ENCODE measurements around the gene SNCAIP. TPM values are rescaled to one million over a fixed set of nuclear protein-coding genes. Genes with fewer than 3 reads are reported as not detected.

The SNCAIP gene
- total RNA-seq, 1 experiment from 2014 or later: not detected

- ChIA-PET POLR2A (no interaction called here), CTCF (no interaction called here)
- no peak for TF ChIP-seq POLR2AphosphoS5 (IDR thresholded peaks at IDR 0.05; ENCODE audit: low read depth, low read length)
- no peak for TF ChIP-seq SIN3A (IDR thresholded peaks at IDR 0.05; ENCODE audit: borderline replicate concordance, insufficient read depth, low read depth, low read length)
- no peak for TF ChIP-seq CTCF (IDR thresholded peaks at IDR 0.05)
- TF ChIP-seq TCF7L2 (IDR thresholded peaks at IDR 0.05; ENCODE audit: low read depth, low read length): no peak
- TF ChIP-seq, protein P1, sequence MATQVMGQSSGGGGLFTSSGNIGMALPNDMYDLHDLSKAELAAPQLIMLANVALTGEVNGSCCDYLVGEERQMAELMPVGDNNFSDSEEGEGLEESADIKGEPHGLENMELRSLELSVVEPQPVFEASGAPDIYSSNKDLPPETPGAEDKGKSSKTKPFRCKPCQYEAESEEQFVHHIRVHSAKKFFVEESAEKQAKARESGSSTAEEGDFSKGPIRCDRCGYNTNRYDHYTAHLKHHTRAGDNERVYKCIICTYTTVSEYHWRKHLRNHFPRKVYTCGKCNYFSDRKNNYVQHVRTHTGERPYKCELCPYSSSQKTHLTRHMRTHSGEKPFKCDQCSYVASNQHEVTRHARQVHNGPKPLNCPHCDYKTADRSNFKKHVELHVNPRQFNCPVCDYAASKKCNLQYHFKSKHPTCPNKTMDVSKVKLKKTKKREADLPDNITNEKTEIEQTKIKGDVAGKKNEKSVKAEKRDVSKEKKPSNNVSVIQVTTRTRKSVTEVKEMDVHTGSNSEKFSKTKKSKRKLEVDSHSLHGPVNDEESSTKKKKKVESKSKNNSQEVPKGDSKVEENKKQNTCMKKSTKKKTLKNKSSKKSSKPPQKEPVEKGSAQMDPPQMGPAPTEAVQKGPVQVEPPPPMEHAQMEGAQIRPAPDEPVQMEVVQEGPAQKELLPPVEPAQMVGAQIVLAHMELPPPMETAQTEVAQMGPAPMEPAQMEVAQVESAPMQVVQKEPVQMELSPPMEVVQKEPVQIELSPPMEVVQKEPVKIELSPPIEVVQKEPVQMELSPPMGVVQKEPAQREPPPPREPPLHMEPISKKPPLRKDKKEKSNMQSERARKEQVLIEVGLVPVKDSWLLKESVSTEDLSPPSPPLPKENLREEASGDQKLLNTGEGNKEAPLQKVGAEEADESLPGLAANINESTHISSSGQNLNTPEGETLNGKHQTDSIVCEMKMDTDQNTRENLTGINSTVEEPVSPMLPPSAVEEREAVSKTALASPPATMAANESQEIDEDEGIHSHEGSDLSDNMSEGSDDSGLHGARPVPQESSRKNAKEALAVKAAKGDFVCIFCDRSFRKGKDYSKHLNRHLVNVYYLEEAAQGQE (IDR thresholded peaks at IDR 0.05; ENCODE audit: insufficient read depth in 1 of 2, low read depth in 2 of 2, low read length in 1 of 2): no peak
- BruUV-seq (replicated peaks): no TSS peak
- Histone ChIP-seq H3K9me3 (ENCODE audit: control insufficient read depth, insufficient read depth, low read depth, low read length) (no peaks in the 10 kb centered on the region), H3K4me3 (ENCODE audit: low read depth in 2 of 2, low read length in 2 of 2) (no peak overlapping the region), H3K27me3 (ENCODE audit: control insufficient read depth, insufficient read depth, low read length) (peaks cover under 1% of the 10 kb centered on the region; the same call in 1 of the 2 replicates), H3K27ac (ENCODE audit: low read length) (no peak overlapping the region), H3K4me1 (ENCODE audit: control insufficient read depth, insufficient read depth, low read length) (no peaks in the 10 kb centered on the region), H3K36me3 (ENCODE audit: control insufficient read depth, insufficient read depth, low read length) (no peaks in the 10 kb centered on the region)
- ATAC-seq (no peak), DNase-seq (ENCODE audit: low read depth, low spot score) (no peak)
- intact Hi-C loops (cut with micrococcal nuclease; ENCODE audit: unreplicated experiment) (no loop called here), in situ Hi-C loops (cut with HindIII; ENCODE audit: low pct_unique_long_range_greater_than_20kb, low sequenced_read_pairs) (no loop called here)
Measured at GRCh38 chr5:122435761-122436160, 123.7 kb downstream of the SNCAIP start.

- DNase-seq (ENCODE audit: low read depth, low spot score) (no peak), ATAC-seq (no peak)
- intact Hi-C loops (cut with micrococcal nuclease; ENCODE audit: unreplicated experiment) (no loop called here), in situ Hi-C loops (cut with HindIII; ENCODE audit: low pct_unique_long_range_greater_than_20kb, low sequenced_read_pairs) (no loop called here)
- no peaks in the 10 kb centered on the region for H3K9me3 ChIP-seq (ENCODE audit: control insufficient read depth, insufficient read depth, low read depth, low read length)
- CTCF ChIA-PET: no interaction called here
- no peaks in the 10 kb centered on the region for H3K36me3 ChIP-seq (ENCODE audit: control insufficient read depth, insufficient read depth, low read length)
- H3K4me1 ChIP-seq (ENCODE audit: control insufficient read depth, insufficient read depth, low read length): no peaks in the 10 kb centered on the region
- POLR2A ChIA-PET: no interaction called here
- peaks cover 2% of the 10 kb centered on the region; the same call in 1 of the 2 replicates for H3K27me3 ChIP-seq (ENCODE audit: control insufficient read depth, insufficient read depth, low read length)
- no peak overlapping the region for H3K4me3 ChIP-seq (ENCODE audit: low read depth in 2 of 2, low read length in 2 of 2)
- no peak overlapping the region for H3K27ac ChIP-seq (ENCODE audit: low read length)
- TF ChIP-seq SIN3A (IDR thresholded peaks at IDR 0.05; ENCODE audit: borderline replicate concordance, insufficient read depth, low read depth, low read length) (no peak), POLR2AphosphoS5 (IDR thresholded peaks at IDR 0.05; ENCODE audit: low read depth, low read length) (no peak)
- BruUV-seq (replicated peaks): no TSS peak
Measured at GRCh38 chr5:122436615-122437014, 124.6 kb downstream of the SNCAIP start.

DNA sequence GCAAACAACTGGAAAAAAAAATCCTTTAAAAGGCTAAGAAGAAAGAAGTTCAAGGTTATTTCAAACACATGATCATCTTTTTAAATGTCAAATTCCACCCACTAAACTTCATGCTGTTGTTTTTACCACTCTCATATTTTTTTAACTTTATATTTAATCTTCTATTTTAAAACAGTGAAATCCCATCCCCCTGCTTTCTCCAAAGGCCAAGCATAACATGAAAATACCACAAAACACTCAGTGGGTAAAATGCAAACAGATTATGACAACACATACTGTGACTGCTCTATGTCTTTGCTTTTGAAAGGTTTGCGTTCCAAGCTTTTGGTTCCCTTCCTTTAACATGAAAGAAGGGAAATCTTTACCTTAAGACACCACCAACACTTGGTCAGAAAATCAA, 127.6 kb downstream of the SNCAIP start:
- no peaks in the 10 kb centered on the region for H3K36me3 ChIP-seq (ENCODE audit: control insufficient read depth, insufficient read depth, low read length)
- POLR2A ChIA-PET: no interaction called here
- in situ Hi-C loops (cut with HindIII; ENCODE audit: low pct_unique_long_range_greater_than_20kb, low sequenced_read_pairs) (no loop called here), intact Hi-C loops (cut with micrococcal nuclease; ENCODE audit: unreplicated experiment) (no loop called here)
- no peaks in the 10 kb centered on the region for H3K4me1 ChIP-seq (ENCODE audit: control insufficient read depth, insufficient read depth, low read length)
- TF ChIP-seq POLR2AphosphoS5 (IDR thresholded peaks at IDR 0.05; ENCODE audit: low read depth, low read length): no peak
- no peak for TF ChIP-seq SIN3A (IDR thresholded peaks at IDR 0.05; ENCODE audit: borderline replicate concordance, insufficient read depth, low read depth, low read length)
- TF ChIP-seq, protein P1 (IDR thresholded peaks at IDR 0.05; ENCODE audit: insufficient read depth in 1 of 2, low read depth in 2 of 2, low read length in 1 of 2): no peak
- TF ChIP-seq TCF7L2 (IDR thresholded peaks at IDR 0.05; ENCODE audit: low read depth, low read length): no peak
- TF ChIP-seq CTCF (IDR thresholded peaks at IDR 0.05): no peak
- ATAC-seq: no peak
- no peak for DNase-seq (ENCODE audit: low read depth, low spot score)
- BruUV-seq (replicated peaks): no TSS peak
- peaks cover 2% of the 10 kb centered on the region; the same call in 1 of the 2 replicates for H3K27me3 ChIP-seq (ENCODE audit: control insufficient read depth, insufficient read depth, low read length)
- H3K27ac ChIP-seq (ENCODE audit: low read length): no peak overlapping the region
- H3K9me3 ChIP-seq (ENCODE audit: control insufficient read depth, insufficient read depth, low read depth, low read length): no peaks in the 10 kb centered on the region
- H3K4me3 ChIP-seq (ENCODE audit: low read depth in 2 of 2, low read length in 2 of 2): no peak overlapping the region
- CTCF ChIA-PET: no interaction called here
